NCI-H2107 treated with DMSO at 0.1 percent for 48 hours (cell line): ENCODE measurements around the gene VPS4B.

Experiments
- DNase-seq: peaks from one replicate; lab custom pipeline; 2025; ENCODE audit not compliant: unreplicated experiment; lab: John Stamatoyannopoulos, UW

VPS4B gene

DNA sequence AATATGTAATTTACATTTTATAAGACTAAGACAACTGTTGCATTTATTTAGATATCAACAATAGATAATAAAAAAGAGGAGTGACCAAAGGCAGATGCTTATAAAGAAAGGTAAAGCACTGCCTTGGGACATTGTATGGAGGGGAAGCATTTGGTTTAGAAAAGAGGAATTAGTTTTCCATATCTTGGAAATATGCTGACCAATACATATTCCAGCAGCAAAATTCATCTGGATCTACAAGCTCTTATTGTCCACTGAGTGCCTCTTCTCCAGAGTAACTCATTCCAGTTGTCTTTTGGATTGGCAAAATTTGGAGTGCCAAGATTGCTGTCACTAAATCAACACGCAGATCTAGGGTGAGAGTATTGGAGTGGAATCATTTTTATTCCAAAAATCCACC lies 8.9 kb upstream of the VPS4B start:
- DNase-seq, result no peak

DNA sequence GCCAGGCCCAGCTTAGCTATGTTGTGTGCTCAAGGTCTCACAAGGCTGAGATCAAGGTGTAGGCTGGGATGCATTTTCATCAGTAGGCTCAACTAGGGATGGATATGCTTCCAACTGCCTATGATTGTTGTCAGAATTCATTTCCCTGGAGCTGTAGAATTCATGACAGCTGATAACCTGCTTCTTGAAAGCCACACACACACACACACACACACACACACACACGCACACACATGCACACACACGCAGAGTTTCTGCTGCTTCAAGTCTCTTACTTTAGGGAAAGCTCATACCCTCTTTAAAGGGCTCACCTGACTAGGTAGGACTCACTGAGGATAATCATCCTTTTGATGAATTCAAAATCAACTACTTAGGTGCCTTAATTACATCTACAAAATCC lies 8.2 kb upstream of the VPS4B start:
- DNase-seq, result no peak

DNA sequence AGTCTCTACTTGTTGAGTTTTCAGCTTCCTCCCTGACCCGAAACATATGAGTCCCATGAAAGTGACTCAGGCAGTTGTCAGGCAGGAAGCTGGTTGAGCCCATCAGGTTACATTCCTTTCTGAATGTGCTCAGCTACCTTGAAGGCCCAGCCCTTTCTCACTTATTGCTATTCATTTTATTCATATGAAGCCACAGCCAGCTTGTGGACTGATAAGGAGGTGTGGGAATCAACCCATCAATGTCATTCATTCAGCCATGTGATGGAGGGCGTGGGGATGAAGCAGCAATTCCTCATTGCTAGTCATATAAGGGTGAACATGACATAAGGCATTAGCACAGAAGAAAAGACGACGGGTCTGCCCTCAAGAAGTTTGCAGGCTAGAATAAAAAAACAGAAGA lies 5.3 kb upstream of the VPS4B start:
- no peak for DNase-seq

DNA sequence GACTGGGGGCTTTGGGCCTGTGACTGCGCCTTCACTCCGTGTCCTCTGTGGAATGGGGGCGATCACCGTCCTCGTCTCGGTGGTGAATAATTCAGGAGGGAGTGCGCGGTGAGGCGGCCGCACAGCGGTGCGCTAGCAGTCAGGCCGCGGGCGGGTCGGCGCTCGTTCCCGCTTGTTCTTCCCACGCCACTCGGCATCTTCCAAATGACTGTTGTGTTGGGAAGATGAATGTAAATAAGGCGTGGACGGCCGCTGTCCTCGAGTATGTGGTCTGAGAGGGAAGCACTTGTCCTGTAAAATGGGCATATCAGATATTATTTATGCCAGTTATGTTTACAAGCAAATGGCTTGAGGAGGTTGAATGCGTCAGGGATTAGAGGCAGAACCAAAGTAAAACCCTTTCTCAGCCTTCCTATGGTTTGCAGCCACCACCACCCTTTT lies 608 bp upstream of the VPS4B start:
- DNase-seq, result no peak

DNA sequence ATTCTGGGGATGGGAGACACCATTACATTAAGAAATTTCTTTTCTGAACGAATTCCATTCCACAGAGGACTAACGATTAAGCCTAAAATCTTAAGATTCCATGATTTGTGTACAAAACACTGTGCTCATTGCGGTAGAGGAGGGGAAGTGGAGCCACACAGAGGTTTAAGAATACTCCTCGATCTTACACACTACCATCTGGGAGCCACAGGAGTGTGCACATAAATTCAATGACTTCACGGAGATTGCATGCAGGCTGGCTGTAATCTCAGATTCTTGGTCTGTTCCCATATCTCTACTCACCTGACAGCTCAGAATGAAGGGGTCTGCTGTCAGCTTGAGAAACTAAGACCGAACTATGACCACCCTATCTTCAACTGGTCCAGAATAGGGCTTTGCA lies 762 bp downstream of the VPS4B start:
- DNase-seq, result no peak

DNA sequence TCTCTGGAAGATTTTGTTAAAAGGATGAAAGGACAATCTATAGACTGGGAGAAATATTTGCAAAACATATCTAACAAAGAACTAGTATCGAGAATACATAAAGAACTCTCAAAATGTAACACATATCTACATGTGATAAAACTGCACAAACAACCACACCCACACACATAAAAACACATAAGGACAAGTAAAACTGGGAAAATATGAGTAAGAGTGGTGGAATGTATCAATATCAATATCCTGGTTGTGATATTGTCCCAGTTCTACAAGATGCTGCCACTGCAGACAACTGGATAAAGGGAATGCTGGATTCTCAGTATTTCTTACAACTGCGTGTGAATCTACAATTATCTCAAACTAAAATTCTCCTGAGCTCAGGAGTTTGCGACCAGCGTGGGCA lies 9.3 kb downstream of the VPS4B start:
- no peak for DNase-seq

- DNase-seq, result no peak
Measured at GRCh38 chr18:63410792-63411191, 11.5 kb downstream of the VPS4B start.

DNA sequence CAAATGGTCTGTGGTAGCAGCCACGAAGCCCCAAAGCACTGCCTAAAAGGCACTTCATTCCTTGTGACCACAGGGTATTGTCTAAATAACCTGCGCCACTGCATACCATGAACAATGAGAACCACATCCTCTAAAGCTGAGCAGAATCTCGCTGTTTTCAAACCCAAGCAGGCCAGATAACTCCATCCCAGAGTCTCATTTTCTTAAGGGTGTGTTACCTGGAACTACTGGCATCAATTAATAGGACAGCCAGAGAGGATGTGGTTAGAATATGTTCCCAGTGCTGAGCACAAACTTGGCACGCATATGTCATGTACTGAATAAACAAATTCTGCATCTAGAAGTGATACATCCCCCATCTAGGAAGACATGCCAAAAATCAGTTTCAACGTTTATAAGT lies 13.0 kb downstream of the VPS4B start:
- no peak for DNase-seq

GRCh38 chr18:63407734-63408133 lies 14.5 kb downstream of the VPS4B start:
- no peak for DNase-seq

- DNase-seq, result no peak
Measured at GRCh38 chr18:63405986-63406385, 16.3 kb downstream of the VPS4B start.

DNA sequence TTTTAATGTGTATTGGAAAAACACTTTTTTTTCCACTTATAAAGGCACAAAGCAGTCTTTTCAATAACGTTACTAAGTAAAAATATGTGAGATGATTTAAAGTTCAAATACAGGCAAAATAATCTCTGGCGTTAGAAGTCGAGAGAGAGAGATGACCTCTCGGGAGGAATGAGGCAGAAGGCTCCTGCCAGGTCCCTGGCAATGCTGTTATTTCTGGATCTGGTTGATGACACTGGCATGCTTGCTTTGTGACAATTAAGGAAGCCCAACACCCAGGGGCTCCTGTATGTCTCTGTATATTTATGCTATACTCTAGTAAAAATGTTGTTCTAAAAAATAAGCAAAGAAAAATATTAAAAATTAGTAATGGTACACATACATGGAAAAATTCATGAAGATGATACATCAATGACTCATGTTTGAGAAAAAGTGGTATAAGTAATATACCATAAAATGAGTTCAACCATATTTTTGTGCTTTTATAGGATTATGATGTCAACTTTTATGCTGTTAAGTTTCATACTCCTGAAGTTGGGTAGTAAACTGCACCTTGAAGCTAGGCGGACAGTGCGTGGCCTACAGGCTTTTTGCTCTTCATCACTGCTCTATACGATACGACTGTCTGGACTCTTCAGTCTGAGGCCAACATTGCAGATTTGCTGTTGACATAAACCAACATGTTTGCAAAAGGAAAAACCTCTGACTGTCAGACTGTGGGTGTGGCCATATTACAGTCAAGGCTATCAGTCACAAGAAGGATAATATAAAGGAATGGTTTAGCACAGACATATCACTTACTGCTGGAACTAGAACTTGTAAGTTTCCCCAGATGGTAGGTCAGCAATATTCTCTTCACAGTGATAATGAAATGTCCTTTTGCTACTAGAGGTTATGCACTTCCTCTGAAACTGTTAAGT lies 19.8 kb downstream of the VPS4B start:
- DNase-seq, result no peak

DNA sequence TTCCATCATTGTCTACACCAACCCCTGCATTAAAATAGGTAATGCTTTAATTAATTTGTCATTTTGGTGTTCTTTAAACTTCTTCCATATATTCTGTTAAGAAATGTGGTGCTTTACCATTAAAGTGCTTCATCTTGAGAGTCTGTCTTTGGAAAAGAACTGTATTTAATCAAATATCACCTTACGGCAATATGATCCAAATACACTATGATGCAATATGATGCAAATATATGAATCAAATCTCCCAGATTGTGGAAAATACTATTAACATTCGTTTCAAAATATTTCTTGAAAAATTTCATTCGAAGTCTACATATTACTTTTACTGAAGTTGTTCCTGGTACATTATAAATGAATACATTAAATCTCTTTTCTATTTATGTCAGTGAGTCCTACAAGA lies 23.0 kb downstream of the VPS4B start:
- no peak for DNase-seq

DNA sequence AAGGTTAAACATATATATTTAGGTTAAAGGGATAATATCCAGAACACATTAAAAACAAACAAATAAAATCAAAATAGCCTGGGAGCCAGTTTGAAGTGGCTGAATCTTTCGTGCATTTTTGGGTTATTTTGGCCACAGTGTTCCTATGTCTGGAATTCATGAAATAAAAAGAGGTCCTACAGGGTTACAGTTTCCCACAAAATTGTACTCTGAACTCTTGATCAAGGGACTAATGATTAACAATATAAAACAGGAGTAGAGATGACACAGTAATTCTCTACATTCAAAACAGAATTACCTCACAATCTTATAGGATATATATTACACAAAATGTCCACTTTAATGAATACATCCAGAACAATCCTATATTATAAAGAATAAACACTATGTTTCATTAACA lies 24.9 kb downstream of the VPS4B start:
- no peak for DNase-seq

GRCh38 chr18:63395503-63395902 lies 26.8 kb downstream of the VPS4B start:
- no peak for DNase-seq

- DNase-seq, result no peak
Measured at GRCh38 chr18:63394954-63395353, 27.3 kb downstream of the VPS4B start.

GRCh38 chr18:63387861-63388260 lies 34.4 kb downstream of the VPS4B start:
- DNase-seq, result no peak

DNA sequence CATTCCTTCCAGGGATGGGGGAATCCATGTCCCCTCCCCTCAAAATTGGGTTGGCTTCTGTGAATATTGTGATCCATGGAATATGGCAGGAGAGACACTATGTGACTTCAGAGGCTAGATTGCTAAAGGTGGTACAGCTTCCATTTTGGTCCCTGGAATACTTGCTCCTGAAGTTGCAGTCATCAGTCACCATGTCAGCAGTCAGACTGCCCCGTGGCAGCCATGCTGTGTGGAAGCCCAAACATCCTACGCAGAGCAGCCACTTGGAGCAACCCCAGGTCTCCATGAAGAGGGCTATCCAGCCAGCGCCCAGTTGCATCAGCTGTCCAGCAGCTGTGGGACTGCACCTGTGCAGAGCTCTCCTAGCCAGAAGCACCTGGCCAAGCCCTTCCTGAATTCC lies 39.4 kb downstream of the VPS4B start:
- DNase-seq, result no peak

DNA sequence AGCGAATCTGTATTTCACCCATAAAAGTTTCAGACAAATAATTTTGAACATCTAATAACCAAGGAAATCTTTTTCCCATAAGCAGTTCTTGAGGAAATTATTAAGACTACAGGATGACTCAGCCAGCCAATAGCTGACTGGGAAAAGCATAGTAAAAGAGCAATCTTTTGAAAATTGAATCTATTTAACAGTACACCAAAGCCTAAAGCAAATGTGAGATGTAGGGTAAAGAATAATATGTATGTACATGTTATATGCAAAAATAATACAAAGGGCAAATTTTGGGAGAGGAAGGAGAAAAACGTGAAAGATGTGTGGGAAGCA lies 42.7 kb downstream of the VPS4B start:
- no peak for DNase-seq

DNA sequence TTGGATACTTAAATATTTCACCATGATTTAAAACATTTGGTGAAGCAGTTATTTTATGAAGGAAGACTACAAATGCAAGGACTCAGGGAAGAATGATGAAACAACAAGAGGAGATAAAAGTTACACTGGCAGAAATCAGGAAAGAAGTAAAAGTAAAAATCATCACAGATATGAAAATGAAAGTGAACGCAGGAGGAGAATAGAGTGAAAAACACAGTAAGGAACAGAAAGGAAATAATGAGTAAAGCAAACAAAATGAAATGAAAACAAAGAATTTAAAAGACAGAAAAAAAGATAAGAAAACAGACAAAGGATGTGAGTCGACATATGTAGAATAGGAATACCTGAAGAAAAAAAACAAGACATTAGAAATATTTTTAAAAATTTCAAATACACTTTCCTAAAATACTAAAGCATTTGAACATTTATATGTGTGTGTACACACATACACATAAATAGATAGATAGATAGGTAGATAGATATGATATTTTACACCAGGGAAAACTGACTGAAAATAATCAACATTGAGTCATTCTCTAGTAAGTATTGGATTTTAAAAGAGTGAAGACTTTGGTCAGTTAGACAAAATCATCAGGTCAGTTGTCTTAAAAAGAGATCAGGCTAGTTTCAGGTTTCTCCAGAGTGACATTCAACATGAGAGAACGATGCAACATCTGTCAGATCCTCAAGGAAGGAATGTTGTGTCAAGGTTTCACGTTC lies 43.2 kb downstream of the VPS4B start:
- DNase-seq, result no peak

- no peak for DNase-seq
Measured at GRCh38 chr18:63377275-63377980, 44.8 kb downstream of the VPS4B start.

DNA sequence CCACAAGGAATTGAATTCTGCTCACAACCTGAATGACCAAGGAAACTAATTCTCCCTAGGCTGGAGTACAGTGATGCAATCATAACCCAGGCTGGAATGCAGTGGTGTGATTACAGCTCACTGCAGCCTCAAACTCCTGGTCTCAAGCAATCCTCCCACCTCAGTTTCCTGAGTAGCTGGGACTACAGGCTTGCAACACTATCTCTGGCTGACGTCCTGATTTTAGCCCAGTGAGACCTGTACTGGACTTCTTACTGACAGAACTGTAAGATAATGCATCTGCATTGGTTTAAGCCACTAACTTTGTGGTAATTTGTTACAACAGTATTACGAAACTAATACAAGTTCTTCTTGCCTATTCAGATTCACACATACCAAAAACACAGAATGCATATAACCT lies 45.7 kb downstream of the VPS4B start:
- DNase-seq, result no peak

- no peak for DNase-seq
Measured at GRCh38 chr18:63374540-63374939, 47.7 kb downstream of the VPS4B start.
